GM23338 (cell line): ENCODE measurements around the gene TDO2. TPM values are rescaled to one million over a fixed set of nuclear protein-coding genes. Genes with fewer than 3 reads are reported as not detected.
A peak's percentile ranks its signal among the peaks of the same experiment; 100 is the strongest.

Experiments used
- ATAC-seq: fragments of 200-7000 bp; cut with Tn5 transposase; 3 replicates; pipeline ENCODE4 v1.9.1; 2020
- DNase-seq: peaks from one replicate; pipeline ENCODE4 v3.0.0-alpha.2; 2015; ENCODE audit warnings: low spot score
- H2AFZ ChIP-seq: fragments of 200-600 bp; sonication (generic); 2 replicates; pipeline ENCODE4 v1.8.0; 2016; ENCODE audit warnings: antibody characterized with exemption, mild to moderate bottlenecking, moderate library complexity
- H3F3A ChIP-seq: fragments of 200-600 bp; sonication (generic); replicated peaks from 2 replicates; pipeline ENCODE4 v1.8.0; 2017; ENCODE audit warnings: antibody characterized with exemption, mixed run types, low read depth
- H3K27ac ChIP-seq: fragments of 200-600 bp; sonication (generic); 2 replicates; pipeline ENCODE4 v1.6.1; 2016; ENCODE audit warnings: low read depth
- H3K27me3 ChIP-seq: fragments of 200-600 bp; sonication (generic); 2 replicates; pipeline ENCODE4 v1.8.0; 2016; ENCODE audit warnings: mild to moderate bottlenecking, mixed run types, moderate library complexity; ENCODE audit not compliant: insufficient read depth
- H3K36me3 ChIP-seq: fragments of 200-600 bp; sonication (generic); 2 replicates; pipeline ENCODE4 v1.8.0; 2016; ENCODE audit warnings: mild to moderate bottlenecking; ENCODE audit not compliant: insufficient read depth
- H3K4me1 ChIP-seq: fragments of 200-600 bp; sonication (generic); 2 replicates; pipeline ENCODE4 v1.8.0; 2016; ENCODE audit warnings: mild to moderate bottlenecking, moderate library complexity; ENCODE audit not compliant: insufficient read depth
- H3K4me2 ChIP-seq: fragments of 200-600 bp; sonication (generic); 2 replicates; pipeline ENCODE4 v1.7.1; 2017; ENCODE audit warnings: mixed run types
- H3K4me3 ChIP-seq: fragments of 200-600 bp; sonication (generic); 2 replicates; pipeline ENCODE4 v1.6.1; 2016; ENCODE audit warnings: mixed run types
- H3K79me2 ChIP-seq: fragments of 200-600 bp; sonication (generic); replicated peaks from 2 replicates; pipeline ENCODE4 v1.8.0; 2017; ENCODE audit warnings: mild to moderate bottlenecking; ENCODE audit not compliant: insufficient read depth
- H3K9me2 ChIP-seq: fragments of 200-600 bp; sonication (generic); 2 replicates; pipeline ENCODE4 v1.8.0; 2017; ENCODE audit not compliant: insufficient read depth
- H4K20me1 ChIP-seq: fragments of 200-600 bp; sonication (generic); replicated peaks from 2 replicates; pipeline ENCODE4 v1.8.0; 2017; ENCODE audit warnings: mild to moderate bottlenecking; ENCODE audit not compliant: insufficient read depth
- H3K27ac Mint-ChIP-seq: 2 replicates; pipeline ENCODE4 v1.8.0; 2020; ENCODE audit warnings: inconsistent platforms, mild to moderate bottlenecking, moderate library complexity, mixed read lengths
- H3K27me3 Mint-ChIP-seq: 3 replicates; pipeline ENCODE4 v1.8.0; 2022; ENCODE audit warnings: low read depth, mild to moderate bottlenecking, moderate library complexity, mixed read lengths, inconsistent platforms; ENCODE audit not compliant: insufficient read depth, poor library complexity
- H3K36me3 Mint-ChIP-seq: 3 replicates; pipeline ENCODE4 v1.8.0; 2021; ENCODE audit warnings: low read depth, mild to moderate bottlenecking, inconsistent platforms, moderate library complexity, mixed read lengths
- H3K4me1 Mint-ChIP-seq: 3 replicates; pipeline ENCODE4 v1.8.0; 2020; ENCODE audit warnings: mild to moderate bottlenecking, inconsistent platforms, mixed read lengths
- H3K4me3 Mint-ChIP-seq: 3 replicates; pipeline ENCODE4 v1.8.0; 2021; ENCODE audit warnings: moderate library complexity, mild to moderate bottlenecking, inconsistent platforms, mixed read lengths
- H3K9me3 Mint-ChIP-seq: 3 replicates; pipeline ENCODE4 v1.8.0; 2020; ENCODE audit warnings: moderate library complexity, mild to moderate bottlenecking, inconsistent platforms, mixed read lengths
- CREB1 ChIP-seq: fragments of 250-450 bp; sonication (Bioruptor Pico); IDR thresholded peaks from 2 replicates; pipeline ENCODE4 v1.5.0; 2020; ENCODE audit warnings: low read depth, mild to moderate bottlenecking, moderate library complexity
- EZH2 ChIP-seq: fragments of 200-600 bp; sonication (generic); IDR thresholded peaks from one replicate; pipeline ENCODE4 v1.8.0; 2017; ENCODE audit warnings: antibody characterized with exemption, mild to moderate bottlenecking, low read depth; ENCODE audit not compliant: unreplicated experiment
- EZH2phosphoT487 ChIP-seq: fragments of 200-600 bp; sonication (generic); IDR thresholded peaks from one replicate; pipeline ENCODE4 v1.8.1; 2018; ENCODE audit warnings: antibody characterized with exemption; ENCODE audit not compliant: unreplicated experiment
- JUNB ChIP-seq: IDR thresholded peaks from one replicate; pipeline ENCODE4 v1.6.1; 2016; ENCODE audit warnings: antibody characterized with exemption; ENCODE audit not compliant: unreplicated experiment
- NANOG ChIP-seq: IDR thresholded peaks from 2 replicates; pipeline ENCODE4 v1.6.1; 2016; ENCODE audit warnings: antibody characterized with exemption, borderline replicate concordance
- POLR2AphosphoS5 ChIP-seq: IDR thresholded peaks from 2 replicates; pipeline ENCODE4 v1.6.1; 2016; ENCODE audit warnings: antibody characterized with exemption, low read depth
- STAT1 ChIP-seq: IDR thresholded peaks from one replicate; pipeline ENCODE4 v1.6.1; 2016; ENCODE audit warnings: antibody characterized with exemption; ENCODE audit not compliant: unreplicated experiment
- ZNF114 ChIP-seq: fragments of 250-450 bp; sonication (Bioruptor Pico); IDR thresholded peaks from 2 replicates; pipeline ENCODE4 v1.5.0; 2020; ENCODE audit warnings: mild to moderate bottlenecking, moderate library complexity
- ZNF331 ChIP-seq: fragments of 250-450 bp; sonication (Bioruptor Pico); IDR thresholded peaks from 2 replicates; pipeline ENCODE4 v1.5.0; 2020; ENCODE audit warnings: low read depth, mild to moderate bottlenecking, moderate library complexity
- long read RNA-seq: library from polyadenylated mRNA; unstranded; transcript quantifications from one replicate; pipeline ENCODE4 v2.0.0, GENCODE V29; 2020; ENCODE audit not compliant: unreplicated experiment
- polyA plus RNA-seq: library from polyadenylated mRNA; unstranded; fragments of >200 nt; fragmentation: Nextera tagmentation; extraction: Ambion mirVana; gene quantifications from 2 replicates; pipeline ENCODE4 v1.2.1, GENCODE V29; 2016
- total RNA-seq: library from RNA; depleted of rRNA; stranded (reverse); fragments of >200 nt; shearing (Covaris generic); gene quantifications from 2 replicates; pipeline ENCODE4 v1.2.3, GENCODE V29; 2014; rRNA removed
- TF ChIP-seq, protein P1 (sequence below): fragments of 250-450 bp; sonication (Bioruptor Pico); IDR thresholded peaks from 2 replicates; pipeline ENCODE4 v1.5.0; 2020; ENCODE audit warnings: mild to moderate bottlenecking, moderate library complexity
- TF ChIP-seq, protein P2 (sequence below): IDR thresholded peaks from one replicate; pipeline ENCODE4 v1.6.1; 2018; ENCODE audit warnings: antibody characterized with exemption; ENCODE audit not compliant: unreplicated experiment
- TF ChIP-seq, protein P3 (sequence below), 2 experiments: fragments of 200-600 bp in 1 of 2; sonication (generic) in 1 of 2; conservative IDR thresholded peaks; 2 replicates each; pipeline versions ENCODE4 v1.5.1 to v1.6.1; 2016 to 2017; ENCODE audit warnings: antibody characterized with exemption in 2 of 2, low read depth in 2 of 2, mild to moderate bottlenecking in 2 of 2, moderate library complexity in 1 of 2
- TF ChIP-seq, protein P4 (sequence below): IDR thresholded peaks from 2 replicates; pipeline ENCODE4 v1.6.1; 2016; ENCODE audit warnings: antibody characterized with exemption

The TDO2 gene
- total RNA-seq: 0.10 TPM in 1 of 2 replicates, not detected in the other
- polyA plus RNA-seq: not detected in 2 replicates
- long read RNA-seq: 0 reads

DNA sequence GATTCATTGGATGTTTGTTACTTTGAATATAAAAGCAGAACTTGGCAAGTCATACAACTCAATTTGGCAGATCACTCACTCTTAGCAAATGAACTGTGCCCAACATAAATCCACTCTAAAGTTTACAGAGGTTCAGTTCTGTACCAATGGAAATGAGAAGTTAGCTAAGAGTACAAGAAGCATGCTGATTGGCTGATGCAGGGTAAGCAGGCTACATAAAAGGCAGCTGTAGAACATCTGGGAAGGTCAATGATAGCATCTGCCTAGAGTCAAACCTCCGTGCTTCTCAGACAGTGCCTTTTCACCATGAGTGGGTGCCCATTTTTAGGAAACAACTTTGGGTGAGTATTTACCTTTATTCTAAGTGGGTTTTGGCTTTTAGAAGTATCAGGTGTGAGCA, at the start of gene TDO2:
Gene TDO2 (plus strand): TSS at position 244 of the 400 bp plus-strand sequence. CDS start 63 bp downstream, at position 307.
- Histone ChIP-seq H3K27me3 (no peaks in the 10 kb centered on the region), H3K27ac (no peak within 1 kb of the TSS), H3K4me3 (no peak within 1 kb of the TSS), H3F3A (no peaks in the 10 kb centered on the region), H3K4me2 (peak within 1 kb of the TSS; percentile 10; the same call in 1 of the 2 replicates), H3K4me1 (peaks cover 22% of the 10 kb centered on the region), H2AFZ (no peak within 1 kb of the TSS), H3K9me2 (no peaks in the 10 kb centered on the region), H3K79me2 (no peaks in the 10 kb centered on the region), H4K20me1 (no peaks in the 10 kb centered on the region), H3K36me3 (no peaks in the 10 kb centered on the region)
- no peak for DNase-seq
- no peak for TF ChIP-seq ZNF331 (CRISPR knock-in tag)
- TF ChIP-seq JUNB: no peak
- TF ChIP-seq, protein P1, sequence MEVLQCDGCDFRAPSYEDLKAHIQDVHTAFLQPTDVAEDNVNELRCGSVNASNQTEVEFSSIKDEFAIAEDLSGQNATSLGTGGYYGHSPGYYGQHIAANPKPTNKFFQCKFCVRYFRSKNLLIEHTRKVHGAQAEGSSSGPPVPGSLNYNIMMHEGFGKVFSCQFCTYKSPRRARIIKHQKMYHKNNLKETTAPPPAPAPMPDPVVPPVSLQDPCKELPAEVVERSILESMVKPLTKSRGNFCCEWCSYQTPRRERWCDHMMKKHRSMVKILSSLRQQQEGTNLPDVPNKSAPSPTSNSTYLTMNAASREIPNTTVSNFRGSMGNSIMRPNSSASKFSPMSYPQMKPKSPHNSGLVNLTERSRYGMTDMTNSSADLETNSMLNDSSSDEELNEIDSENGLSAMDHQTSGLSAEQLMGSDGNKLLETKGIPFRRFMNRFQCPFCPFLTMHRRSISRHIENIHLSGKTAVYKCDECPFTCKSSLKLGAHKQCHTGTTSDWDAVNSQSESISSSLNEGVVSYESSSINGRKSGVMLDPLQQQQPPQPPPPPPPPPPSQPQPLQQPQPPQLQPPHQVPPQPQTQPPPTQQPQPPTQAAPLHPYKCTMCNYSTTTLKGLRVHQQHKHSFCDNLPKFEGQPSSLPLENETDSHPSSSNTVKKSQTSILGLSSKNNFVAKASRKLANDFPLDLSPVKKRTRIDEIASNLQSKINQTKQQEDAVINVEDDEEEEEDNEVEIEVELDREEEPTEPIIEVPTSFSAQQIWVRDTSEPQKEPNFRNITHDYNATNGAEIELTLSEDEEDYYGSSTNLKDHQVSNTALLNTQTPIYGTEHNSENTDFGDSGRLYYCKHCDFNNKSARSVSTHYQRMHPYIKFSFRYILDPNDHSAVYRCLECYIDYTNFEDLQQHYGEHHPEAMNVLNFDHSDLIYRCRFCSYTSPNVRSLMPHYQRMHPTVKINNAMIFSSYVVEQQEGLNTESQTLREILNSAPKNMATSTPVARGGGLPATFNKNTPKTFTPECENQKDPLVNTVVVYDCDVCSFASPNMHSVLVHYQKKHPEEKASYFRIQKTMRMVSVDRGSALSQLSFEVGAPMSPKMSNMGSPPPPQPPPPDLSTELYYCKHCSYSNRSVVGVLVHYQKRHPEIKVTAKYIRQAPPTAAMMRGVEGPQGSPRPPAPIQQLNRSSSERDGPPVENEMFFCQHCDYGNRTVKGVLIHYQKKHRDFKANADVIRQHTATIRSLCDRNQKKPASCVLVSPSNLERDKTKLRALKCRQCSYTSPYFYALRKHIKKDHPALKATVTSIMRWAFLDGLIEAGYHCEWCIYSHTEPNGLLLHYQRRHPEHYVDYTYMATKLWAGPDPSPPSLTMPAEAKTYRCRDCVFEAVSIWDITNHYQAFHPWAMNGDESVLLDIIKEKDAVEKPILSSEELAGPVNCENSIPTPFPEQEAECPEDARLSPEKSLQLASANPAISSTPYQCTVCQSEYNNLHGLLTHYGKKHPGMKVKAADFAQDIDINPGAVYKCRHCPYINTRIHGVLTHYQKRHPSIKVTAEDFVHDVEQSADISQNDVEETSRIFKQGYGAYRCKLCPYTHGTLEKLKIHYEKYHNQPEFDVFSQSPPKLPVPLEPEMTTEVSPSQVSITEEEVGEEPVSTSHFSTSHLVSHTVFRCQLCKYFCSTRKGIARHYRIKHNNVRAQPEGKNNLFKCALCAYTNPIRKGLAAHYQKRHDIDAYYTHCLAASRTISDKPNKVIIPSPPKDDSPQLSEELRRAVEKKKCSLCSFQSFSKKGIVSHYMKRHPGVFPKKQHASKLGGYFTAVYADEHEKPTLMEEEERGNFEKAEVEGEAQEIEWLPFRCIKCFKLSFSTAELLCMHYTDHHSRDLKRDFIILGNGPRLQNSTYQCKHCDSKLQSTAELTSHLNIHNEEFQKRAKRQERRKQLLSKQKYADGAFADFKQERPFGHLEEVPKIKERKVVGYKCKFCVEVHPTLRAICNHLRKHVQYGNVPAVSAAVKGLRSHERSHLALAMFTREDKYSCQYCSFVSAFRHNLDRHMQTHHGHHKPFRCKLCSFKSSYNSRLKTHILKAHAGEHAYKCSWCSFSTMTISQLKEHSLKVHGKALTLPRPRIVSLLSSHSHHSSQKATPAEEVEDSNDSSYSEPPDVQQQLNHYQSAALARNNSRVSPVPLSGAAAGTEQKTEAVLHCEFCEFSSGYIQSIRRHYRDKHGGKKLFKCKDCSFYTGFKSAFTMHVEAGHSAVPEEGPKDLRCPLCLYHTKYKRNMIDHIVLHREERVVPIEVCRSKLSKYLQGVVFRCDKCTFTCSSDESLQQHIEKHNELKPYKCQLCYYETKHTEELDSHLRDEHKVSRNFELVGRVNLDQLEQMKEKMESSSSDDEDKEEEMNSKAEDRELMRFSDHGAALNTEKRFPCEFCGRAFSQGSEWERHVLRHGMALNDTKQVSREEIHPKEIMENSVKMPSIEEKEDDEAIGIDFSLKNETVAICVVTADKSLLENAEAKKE (CRISPR knock-in tag): no peak
- no peak for TF ChIP-seq EZH2
- no peak for TF ChIP-seq EZH2phosphoT487
- TF ChIP-seq NANOG: no peak
- TF ChIP-seq, protein P2, sequence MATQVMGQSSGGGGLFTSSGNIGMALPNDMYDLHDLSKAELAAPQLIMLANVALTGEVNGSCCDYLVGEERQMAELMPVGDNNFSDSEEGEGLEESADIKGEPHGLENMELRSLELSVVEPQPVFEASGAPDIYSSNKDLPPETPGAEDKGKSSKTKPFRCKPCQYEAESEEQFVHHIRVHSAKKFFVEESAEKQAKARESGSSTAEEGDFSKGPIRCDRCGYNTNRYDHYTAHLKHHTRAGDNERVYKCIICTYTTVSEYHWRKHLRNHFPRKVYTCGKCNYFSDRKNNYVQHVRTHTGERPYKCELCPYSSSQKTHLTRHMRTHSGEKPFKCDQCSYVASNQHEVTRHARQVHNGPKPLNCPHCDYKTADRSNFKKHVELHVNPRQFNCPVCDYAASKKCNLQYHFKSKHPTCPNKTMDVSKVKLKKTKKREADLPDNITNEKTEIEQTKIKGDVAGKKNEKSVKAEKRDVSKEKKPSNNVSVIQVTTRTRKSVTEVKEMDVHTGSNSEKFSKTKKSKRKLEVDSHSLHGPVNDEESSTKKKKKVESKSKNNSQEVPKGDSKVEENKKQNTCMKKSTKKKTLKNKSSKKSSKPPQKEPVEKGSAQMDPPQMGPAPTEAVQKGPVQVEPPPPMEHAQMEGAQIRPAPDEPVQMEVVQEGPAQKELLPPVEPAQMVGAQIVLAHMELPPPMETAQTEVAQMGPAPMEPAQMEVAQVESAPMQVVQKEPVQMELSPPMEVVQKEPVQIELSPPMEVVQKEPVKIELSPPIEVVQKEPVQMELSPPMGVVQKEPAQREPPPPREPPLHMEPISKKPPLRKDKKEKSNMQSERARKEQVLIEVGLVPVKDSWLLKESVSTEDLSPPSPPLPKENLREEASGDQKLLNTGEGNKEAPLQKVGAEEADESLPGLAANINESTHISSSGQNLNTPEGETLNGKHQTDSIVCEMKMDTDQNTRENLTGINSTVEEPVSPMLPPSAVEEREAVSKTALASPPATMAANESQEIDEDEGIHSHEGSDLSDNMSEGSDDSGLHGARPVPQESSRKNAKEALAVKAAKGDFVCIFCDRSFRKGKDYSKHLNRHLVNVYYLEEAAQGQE: no peak
- TF ChIP-seq CREB1 (CRISPR knock-in tag): no peak
- TF ChIP-seq, protein P3, sequence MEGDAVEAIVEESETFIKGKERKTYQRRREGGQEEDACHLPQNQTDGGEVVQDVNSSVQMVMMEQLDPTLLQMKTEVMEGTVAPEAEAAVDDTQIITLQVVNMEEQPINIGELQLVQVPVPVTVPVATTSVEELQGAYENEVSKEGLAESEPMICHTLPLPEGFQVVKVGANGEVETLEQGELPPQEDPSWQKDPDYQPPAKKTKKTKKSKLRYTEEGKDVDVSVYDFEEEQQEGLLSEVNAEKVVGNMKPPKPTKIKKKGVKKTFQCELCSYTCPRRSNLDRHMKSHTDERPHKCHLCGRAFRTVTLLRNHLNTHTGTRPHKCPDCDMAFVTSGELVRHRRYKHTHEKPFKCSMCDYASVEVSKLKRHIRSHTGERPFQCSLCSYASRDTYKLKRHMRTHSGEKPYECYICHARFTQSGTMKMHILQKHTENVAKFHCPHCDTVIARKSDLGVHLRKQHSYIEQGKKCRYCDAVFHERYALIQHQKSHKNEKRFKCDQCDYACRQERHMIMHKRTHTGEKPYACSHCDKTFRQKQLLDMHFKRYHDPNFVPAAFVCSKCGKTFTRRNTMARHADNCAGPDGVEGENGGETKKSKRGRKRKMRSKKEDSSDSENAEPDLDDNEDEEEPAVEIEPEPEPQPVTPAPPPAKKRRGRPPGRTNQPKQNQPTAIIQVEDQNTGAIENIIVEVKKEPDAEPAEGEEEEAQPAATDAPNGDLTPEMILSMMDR (conservative IDR thresholded peaks at IDR 0.05; ENCODE audit: low read depth in 2 of 2): no peak
- no peak for TF ChIP-seq POLR2AphosphoS5
- TF ChIP-seq ZNF114 (CRISPR knock-in tag): no peak
- TF ChIP-seq, protein P4, sequence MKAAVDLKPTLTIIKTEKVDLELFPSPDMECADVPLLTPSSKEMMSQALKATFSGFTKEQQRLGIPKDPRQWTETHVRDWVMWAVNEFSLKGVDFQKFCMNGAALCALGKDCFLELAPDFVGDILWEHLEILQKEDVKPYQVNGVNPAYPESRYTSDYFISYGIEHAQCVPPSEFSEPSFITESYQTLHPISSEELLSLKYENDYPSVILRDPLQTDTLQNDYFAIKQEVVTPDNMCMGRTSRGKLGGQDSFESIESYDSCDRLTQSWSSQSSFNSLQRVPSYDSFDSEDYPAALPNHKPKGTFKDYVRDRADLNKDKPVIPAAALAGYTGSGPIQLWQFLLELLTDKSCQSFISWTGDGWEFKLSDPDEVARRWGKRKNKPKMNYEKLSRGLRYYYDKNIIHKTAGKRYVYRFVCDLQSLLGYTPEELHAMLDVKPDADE: no peak
- TF ChIP-seq STAT1: no peak
- Mint-ChIP-seq H3K4me3 (no peak within 1 kb of the TSS), H3K27ac (peak within 1 kb of the TSS; percentile 42; the same call in 1 of the 2 replicates), H3K4me1 (peaks cover 26% of the 10 kb centered on the region), H3K27me3 (no peaks in the 10 kb centered on the region), H3K9me3 (peaks cover 4% of the 10 kb centered on the region; the same call in 1 of the 3 replicates), H3K36me3 (0 out of 3 replicates have a peak, but pooled peaks cover under 1% of the 10 kb centered on the region)
- no peak for ATAC-seq
